Left ventricle myocardium superior (tissue), 1 donor: Measurements from ENCODE around the gene OSBPL5. TPM values are rescaled to one million over a fixed set of nuclear protein-coding genes. Genes with fewer than 3 reads are reported as not detected.
A peak's percentile ranks its signal among the peaks of the same experiment; 100 is the strongest.

Experiments used
- ATAC-seq: fragments of 200-7000 bp; cut with Tn5 transposase; one replicate; pipeline ENCODE4 v1.9.1; 2020; ENCODE audit warnings: mild to moderate bottlenecking, moderate library complexity
- DNase-seq: peaks from one replicate; pipeline ENCODE4 v3.0.0-alpha.2; 2020
- intact Hi-C: fragments of 100-400 bp; cut with micrococcal nuclease; formaldehyde crosslinking; loops from one replicate; pipeline ENCODE4 v1.11.0; 2022
- total RNA-seq: library from RNA; stranded (reverse); fragmentation: NEBNext Ultra II Directional; extraction: Animal tissue kit (Norgen Biotek cat#: 25700); gene quantifications from one replicate; pipeline ENCODE4 v1.2.1, GENCODE V29; 2021
- donor health status: DM: no; HTN: yes; CAD: no; lungs with severe emphysema.

The OSBPL5 gene
- total RNA-seq, 1 donor from 2014 or later = 15.9 TPM

DNA sequence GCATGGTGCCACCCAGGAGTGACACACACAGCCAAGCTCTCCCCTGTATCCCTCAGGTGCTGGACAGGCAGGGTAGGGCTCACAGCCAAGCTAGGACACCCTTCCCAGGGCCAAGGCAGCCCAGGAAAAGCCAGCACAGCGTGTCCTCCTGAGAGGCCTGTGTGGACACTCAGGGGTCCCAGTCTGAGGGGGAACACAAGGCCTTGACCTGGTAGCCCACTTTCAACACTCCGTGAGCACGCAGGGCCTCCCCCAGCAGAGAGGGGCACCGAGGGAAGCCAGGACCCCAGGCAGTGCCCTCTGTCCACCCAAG, 24.9 kb downstream of the OSBPL5 start:
- intact Hi-C loops = no loop called here
- DNase-seq = no peak

DNA sequence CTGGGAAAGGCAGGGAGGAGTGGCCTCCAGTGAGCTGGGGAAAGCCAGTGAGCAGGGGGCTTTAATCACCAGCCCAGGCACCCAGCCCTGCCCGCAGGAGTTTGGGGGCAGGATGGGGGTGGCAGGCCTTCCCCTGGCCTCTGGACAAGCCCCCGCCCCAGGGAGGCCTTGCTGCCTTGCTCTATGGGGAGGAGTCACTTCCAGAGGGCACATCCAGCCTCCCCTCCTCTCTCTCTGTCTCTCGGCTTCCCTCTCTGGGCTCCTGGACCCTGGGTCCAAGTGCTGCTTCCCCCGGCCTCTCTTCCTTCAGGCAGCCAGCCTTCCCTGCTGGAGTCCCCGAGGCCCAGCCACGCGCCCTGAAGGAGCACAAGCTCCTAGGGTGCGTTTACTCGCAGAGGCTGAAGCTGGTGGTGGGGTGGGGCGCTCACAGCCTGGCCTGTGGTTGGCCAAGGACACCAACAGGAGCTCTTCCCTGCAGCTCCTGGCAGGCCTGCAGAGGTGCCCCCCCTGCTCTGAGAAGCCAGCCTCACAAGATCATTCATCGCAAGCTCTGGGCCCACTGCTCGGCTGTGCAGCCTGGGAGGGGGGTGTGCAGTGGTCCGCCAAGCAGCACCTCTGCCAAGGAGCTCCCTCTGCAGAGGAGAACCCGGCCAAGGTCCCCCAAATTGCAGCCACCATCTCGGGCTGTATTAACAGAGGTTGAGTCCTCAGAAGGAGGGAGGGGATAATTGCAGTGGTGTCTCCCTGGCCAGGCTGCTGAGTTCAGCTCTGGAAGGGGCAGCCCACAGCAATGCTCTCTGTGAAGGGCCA, 25.4 kb downstream of the OSBPL5 start:
- DNase-seq (peak; percentile 27), ATAC-seq (no peak)
- intact Hi-C loops = no loop called here

More for the DNA sequence above, 24.9 kb downstream of the OSBPL5 start:
- ATAC-seq = no peak

DNA sequence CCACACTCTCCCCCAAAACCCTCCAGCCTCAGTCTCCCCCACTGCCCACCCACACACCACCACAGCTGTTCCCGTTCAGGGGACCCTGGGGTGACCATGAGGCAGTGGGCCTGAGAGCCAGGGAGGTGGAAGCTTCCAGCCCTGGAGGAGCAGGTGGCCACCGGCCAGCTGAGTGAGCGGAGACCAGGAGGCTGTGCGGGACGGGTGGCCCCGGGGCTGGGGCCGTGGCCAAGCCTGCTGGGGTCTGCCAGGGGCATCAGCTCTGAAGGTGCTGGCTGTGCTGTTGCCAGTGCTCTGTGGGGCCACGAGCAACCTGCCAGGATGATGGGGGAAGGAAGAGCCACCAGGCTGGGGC, 26.0 kb downstream of the OSBPL5 start:
- peak; percentile 48 for DNase-seq
- no peak for ATAC-seq
- intact Hi-C loops = no loop called here

DNA sequence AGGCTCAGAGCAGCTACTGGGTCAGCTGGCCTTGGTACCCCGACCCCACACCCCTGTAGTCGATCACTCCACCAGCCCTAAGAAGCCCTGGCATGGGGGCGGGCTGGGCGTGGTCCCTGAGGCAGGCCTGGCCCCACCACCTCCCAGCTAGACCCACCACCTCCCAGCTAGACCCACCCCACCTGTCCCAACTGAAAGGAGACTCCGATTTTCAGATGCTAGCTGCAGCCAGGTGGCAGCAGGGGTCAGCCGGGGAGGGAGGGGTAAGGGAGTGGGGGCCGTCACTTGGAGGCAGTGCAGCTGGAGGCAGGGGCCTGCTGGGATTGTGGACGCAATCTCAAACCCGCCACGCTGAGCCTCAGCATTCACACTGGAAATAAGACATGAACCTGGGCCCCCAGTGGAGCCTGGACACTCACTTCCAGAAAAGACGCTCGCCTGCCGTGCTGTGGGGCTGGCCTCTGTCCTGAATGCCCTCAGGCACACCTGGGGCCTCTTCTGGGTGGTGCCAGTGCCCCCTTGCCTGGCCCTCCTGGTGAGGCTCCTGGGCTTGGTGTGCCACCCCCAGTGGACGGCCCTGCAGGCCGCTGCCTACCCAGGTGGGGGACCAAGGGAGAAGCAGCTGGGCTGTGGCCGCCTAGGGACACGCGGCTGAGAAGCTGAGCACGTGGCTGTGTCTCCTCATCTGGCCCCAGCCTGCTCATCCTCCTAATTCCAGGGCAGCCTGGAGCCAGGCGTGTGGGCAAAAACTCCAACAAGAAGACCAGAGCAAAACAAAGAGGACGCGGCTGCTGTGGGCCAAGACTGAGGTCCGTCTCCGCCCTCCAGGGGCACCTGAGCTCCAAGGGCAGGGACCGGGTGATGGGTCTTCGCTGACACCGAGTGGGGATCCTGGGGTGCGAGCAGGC, 26.7 kb downstream of the OSBPL5 start:
- DNase-seq (peak; percentile 42), ATAC-seq (no peak)
- intact Hi-C loops = no loop called here

GRCh38 chr11:3137486-3138177, 27.5 kb downstream of the OSBPL5 start:
- intact Hi-C loops = no loop called here
- ATAC-seq = no peak
- peak; percentile 38 for DNase-seq

GRCh38 chr11:3136546-3137455, 28.3 kb downstream of the OSBPL5 start:
- ATAC-seq (no peak), DNase-seq (peak; percentile 23)
- intact Hi-C loops = no loop called here

GRCh38 chr11:3135481-3136440, 29.3 kb downstream of the OSBPL5 start:
- intact Hi-C loops = no loop called here
- DNase-seq (peak; percentile 59), ATAC-seq (peak; percentile 55)

GRCh38 chr11:3134651-3135480, 30.2 kb downstream of the OSBPL5 start:
- intact Hi-C loops = no loop called here
- DNase-seq (peak; percentile 67), ATAC-seq (peak; percentile 56)

GRCh38 chr11:3134218-3134621, 30.9 kb downstream of the OSBPL5 start:
- intact Hi-C loops = no loop called here
- ATAC-seq (no peak), DNase-seq (peak; percentile 26)

DNA sequence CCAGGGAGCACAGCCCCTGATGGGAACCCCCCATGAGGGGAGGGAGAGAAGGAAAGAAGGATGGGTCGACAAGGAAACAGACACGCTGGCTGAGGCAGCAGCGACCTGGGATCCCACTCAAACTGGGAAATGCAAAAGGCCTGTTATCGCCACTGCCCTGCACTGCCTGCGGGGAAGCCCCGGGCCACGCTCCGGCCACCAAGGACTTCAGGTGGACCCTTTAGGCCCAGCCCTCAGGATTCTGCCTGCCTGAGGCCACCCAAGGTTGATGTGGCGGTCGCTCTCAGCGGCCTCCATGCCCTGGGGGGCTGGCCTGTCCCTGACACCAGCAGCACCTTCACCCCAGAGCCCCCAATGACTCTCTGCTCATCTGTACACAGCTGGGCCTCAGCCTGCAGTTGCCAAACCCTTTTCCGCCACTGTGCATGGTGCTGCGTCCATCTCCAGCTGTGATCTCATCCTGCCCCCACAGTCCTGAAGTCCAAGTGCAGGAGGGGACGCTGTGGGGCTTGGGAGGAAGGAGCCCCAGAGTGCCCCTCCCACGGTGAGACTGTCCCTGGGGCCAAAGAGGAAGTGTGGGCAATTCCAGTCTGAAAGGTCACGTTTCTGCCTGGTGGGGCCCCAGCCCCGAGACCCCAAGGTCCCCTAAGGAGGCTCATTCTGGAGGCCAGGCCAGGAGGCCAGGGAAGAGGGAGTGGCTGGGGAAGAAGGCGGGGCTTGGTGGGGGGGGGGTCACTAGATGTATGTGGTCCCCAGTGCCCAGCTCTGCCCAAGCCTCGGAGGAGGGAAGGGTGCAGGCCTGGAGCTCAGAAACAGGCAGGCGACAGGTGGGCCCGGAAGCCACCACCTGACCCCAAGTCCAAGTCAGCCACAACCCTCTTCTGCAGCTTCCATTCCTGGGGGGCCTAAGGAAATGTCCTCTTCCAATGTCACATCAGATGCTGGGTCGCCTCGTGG, 31.6 kb downstream of the OSBPL5 start:
- peak; percentile 45 for DNase-seq
- ATAC-seq = peak; percentile 12
- intact Hi-C loops = no loop called here

DNA sequence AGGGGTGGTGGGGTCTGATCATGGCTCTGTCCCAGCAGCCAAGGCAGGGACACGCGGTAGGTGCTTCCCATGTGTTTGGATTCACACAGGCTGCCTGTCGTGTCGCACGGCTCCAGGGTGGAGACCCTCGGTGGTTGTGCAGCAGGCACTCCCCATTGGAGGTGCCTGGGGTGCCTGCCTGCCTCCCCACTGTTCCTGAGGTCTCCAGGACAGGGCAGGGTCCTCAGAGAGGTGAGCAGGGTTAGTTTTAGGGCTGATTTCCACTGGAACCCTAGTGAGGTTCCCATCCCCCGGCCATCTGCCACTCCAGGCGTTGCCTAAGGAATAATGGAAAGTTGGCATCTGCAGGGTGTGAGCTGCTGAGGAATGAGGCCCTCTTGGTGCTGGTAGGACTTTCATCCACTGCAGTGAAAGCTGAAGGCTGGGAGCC, 32.3 kb downstream of the OSBPL5 start:
- intact Hi-C loops = no loop called here
- DNase-seq (no peak), ATAC-seq (no peak)

DNA sequence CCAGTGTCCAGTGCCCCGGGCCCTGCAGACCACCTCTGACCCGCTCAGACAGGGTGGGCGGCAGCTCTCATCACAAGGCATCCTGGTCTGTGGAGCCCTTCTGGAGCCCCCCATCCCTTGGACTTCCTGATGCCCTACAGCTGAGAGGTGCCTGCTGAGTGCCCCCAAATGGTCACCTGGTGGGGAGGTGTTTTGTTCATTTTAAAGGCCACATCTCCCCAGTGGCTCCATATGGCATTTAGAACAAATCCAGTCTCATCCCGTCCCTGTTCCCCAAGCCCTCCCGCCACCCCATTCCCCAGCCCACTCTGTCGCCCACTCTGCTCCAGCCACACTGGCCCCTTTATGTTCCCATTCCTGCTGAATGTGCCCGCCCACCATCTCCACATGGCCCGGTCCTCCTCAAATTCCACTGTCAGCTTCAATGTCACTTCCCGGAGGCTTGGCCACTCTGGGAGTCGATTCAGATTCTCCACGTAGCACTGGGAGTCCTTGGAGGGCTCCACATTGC, 32.8 kb downstream of the OSBPL5 start:
- intact Hi-C loops = no loop called here
- no peak for DNase-seq

DNA sequence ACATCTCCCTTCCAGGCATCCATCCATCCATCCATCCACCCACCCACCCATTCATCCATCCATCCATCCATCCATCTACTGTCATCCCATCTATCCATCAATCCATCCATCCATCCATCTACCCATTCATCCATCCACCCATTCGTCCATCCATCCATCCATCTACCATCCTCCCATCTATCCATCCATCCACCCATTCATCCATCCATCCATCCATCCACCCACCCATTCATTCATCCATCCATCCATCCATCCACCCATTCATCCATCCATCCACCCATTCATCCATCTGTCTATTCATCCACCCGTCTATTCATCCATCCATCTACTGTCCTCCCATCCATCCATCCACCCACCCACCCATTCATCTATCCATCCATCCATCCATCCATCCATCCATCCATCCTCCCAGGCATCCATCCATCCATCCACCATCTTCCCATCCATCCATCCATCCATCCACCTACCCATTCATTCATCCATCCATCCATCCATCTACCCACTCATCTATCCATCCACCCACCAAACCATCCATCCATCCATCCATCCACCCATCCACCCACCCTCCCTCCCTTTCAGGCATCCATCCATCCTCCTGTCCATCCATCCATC, 33.7 kb downstream of the OSBPL5 start:
- DNase-seq (no peak), ATAC-seq (no peak)
- intact Hi-C loops = no loop called here

More for the DNA sequence above, 32.8 kb downstream of the OSBPL5 start:
- no peak for ATAC-seq

GRCh38 chr11:3130269-3131071, 34.6 kb downstream of the OSBPL5 start:
- no peak for ATAC-seq
- peak; percentile 48 for DNase-seq
- intact Hi-C loops = no loop called here
